CD4-positive, alpha-beta T cell (primary cell): ENCODE results near the gene POLR3C. TPM values are rescaled to one million over a fixed set of nuclear protein-coding genes. Genes with fewer than 3 reads are reported as not detected.
A peak's percentile ranks its signal among the peaks of the same experiment; 100 is the strongest.

Experiments used
- ATAC-seq: fragments of 200-7000 bp; cut with Tn5 transposase; one replicate; pipeline ENCODE4 v1.10.0; 2022; ENCODE audit warnings: mild to moderate bottlenecking; ENCODE audit not compliant: poor library complexity
- CTCF ChIA-PET: fragments of 350-600 bp; sonication (Branson Sonifier 250); formaldehyde crosslinking; loops from one replicate; lab custom pipeline; 2021; ENCODE audit warnings: antibody characterized with exemption, inconsistent platforms; lab: Charles Lee
- POLR2A ChIA-PET: fragments of 350-600 bp; sonication (Branson Sonifier 250); formaldehyde crosslinking; loops from one replicate; lab custom pipeline; 2021; ENCODE audit warnings: antibody characterized with exemption, inconsistent platforms; lab: Charles Lee
- DNase-seq, 14 experiments: peaks; one replicate each; pipeline ENCODE4 v3.0.0-alpha.2; 2013 to 2020; ENCODE audit warnings: mixed read lengths in 2 of 14
- H3K27ac ChIP-seq, 2 donors: one replicate each; pipeline versions ENCODE4 v1.5.1 to v1.7.0; 2013; ENCODE audit warnings: low read length in 2 of 2, low read depth in 1 of 2, mild to moderate bottlenecking in 1 of 2
- H3K27me3 ChIP-seq, 2 experiments: 1 replicate in 1 of 2; 2 replicates in 1 of 2; pipeline versions ENCODE4 v1.6.1 to v1.7.0; 2013; ENCODE audit warnings: low read length in 2 of 2, control low read depth in 1 of 2, mild to moderate bottlenecking in 1 of 2, moderate library complexity in 1 of 2; ENCODE audit not compliant: insufficient read depth in 2 of 2, control insufficient read depth in 1 of 2
- H3K36me3 ChIP-seq: one replicate; pipeline ENCODE4 v1.6.1; 2013; ENCODE audit warnings: low read length, control low read depth; ENCODE audit not compliant: insufficient read depth
- H3K4me1 ChIP-seq: one replicate; pipeline ENCODE4 v1.6.1; 2013; ENCODE audit warnings: low read length, control low read depth; ENCODE audit not compliant: insufficient read depth
- H3K4me3 ChIP-seq: one replicate; pipeline ENCODE4 v1.5.1; 2013; ENCODE audit warnings: mild to moderate bottlenecking, low read length, moderate library complexity
- H3K9me3 ChIP-seq, 2 experiments: 1 replicate in 1 of 2; 2 replicates in 1 of 2; pipeline versions ENCODE4 v1.6.1 to v1.7.0; 2013; ENCODE audit warnings: low read length in 2 of 2, mild to moderate bottlenecking in 2 of 2, control low read depth in 1 of 2, moderate library complexity in 1 of 2; ENCODE audit not compliant: control insufficient read depth in 1 of 2, insufficient read depth in 1 of 2
- H3K27ac Mint-ChIP-seq: one replicate; pipeline ENCODE4 v1.8.0; 2020; ENCODE audit warnings: mixed read lengths
- H3K27me3 Mint-ChIP-seq: one replicate; pipeline ENCODE4 v1.8.0; 2021; ENCODE audit warnings: mixed read lengths
- H3K36me3 Mint-ChIP-seq: one replicate; pipeline ENCODE4 v1.8.0; 2021; ENCODE audit warnings: low read depth, mixed read lengths
- H3K4me1 Mint-ChIP-seq: one replicate; pipeline ENCODE4 v1.8.0; 2021; ENCODE audit warnings: low read depth, mixed read lengths
- H3K4me3 Mint-ChIP-seq: one replicate; pipeline ENCODE4 v1.8.0; 2020; ENCODE audit warnings: mild to moderate bottlenecking, mixed read lengths
- H3K9me3 Mint-ChIP-seq: one replicate; pipeline ENCODE4 v1.8.0; 2020; ENCODE audit warnings: mixed read lengths
- CTCF ChIP-seq: fragments of 200-600 bp; IDR thresholded peaks from one replicate; pipeline ENCODE4 v1.8.0; 2022; ENCODE audit warnings: antibody characterized with exemption, mild to moderate bottlenecking
- intact Hi-C, 2 experiments: fragments of 100-400 bp; cut with DNase I in 1 of 2; cut with micrococcal nuclease in 1 of 2; formaldehyde crosslinking; loops; one replicate each; pipeline versions ENCODE4 v1.15.1 to v1.9.0; 2023 to 2025; cut with DNase I, micrococcal nuclease
- polyA plus RNA-seq, 2 donors: library from polyadenylated mRNA; unstranded; fragments of 120-200 nt; gene quantifications; one replicate each; pipeline ENCODE4 v1.2.1, GENCODE V29; 2013
- total RNA-seq, 174 experiments: library from RNA in 2 of 174; stranded (reverse) in 2 of 174; gene quantifications; one replicate each; pipeline ENCODE4 v1.2.3 and lab custom pipeline; 2021 to 2026

POLR3C gene
- total RNA-seq (10 to 100 TPM; 18.6 to 19.9 TPM), total RNA-seq (lab: John Stamatoyannopoulos, UW) (32.0 to 116 (median 62.2) reads per million in 172 experiments)
- 23.4 TPM for polyA plus RNA-seq (2013, experiment 1 of 2)
- 27.0 TPM for polyA plus RNA-seq (2013, experiment 2 of 2)

- ATAC-seq (peak; percentile 96), DNase-seq (peak; percentile 75 to 95 (median 86))
- CTCF ChIA-PET, result interaction anchor here (3.3 kb wide), 1 partner anchor 22 kb away, joined by 27 read pairs; the partner anchor contains the start of gene NUDT17
- no peak for TF ChIP-seq CTCF
- POLR2A ChIA-PET, result interaction anchor here (0.7 to 4.0 kb wide), 18 partner anchors 9 to 399 kb away, joined by 3 to 37 read pairs (median 4); partner anchors contain the start of genes ANKRD34A, LIX1L, NBPF20 and NUDT17
- Mint-ChIP-seq H3K9me3 (no peaks in the 10 kb centered on the region), H3K36me3 (peaks cover 50% of the 10 kb centered on the region), H3K4me3 (peak within 1 kb of the TSS; percentile 96), H3K27me3 (no peaks in the 10 kb centered on the region), H3K27ac (peak within 1 kb of the TSS; percentile 91), H3K4me1 (peaks cover 29% of the 10 kb centered on the region)
- intact Hi-C loops, result no loop called here
- Histone ChIP-seq H3K9me3 (no peaks in the 10 kb centered on the region), H3K4me3 (peak within 1 kb of the TSS; percentile 74), H3K4me1 (peaks cover 12% of the 10 kb centered on the region), H3K27ac (peak within 1 kb of the TSS; percentile 78 to 81), H3K36me3 (peaks cover 29% of the 10 kb centered on the region), H3K27me3 (no peaks in the 10 kb centered on the region)
Observed at GRCh38 chr1:145823565-145824498, at the start of gene POLR3C, which contains the start of gene RNF115. Gene POLR3C (plus strand): TSS chr1:145824200. CDS start chr1:145825777, 1,577 bp downstream. Gene RNF115 (minus strand): TSS chr1:145824095. CDS start chr1:145823873, 222 bp downstream.

- TF ChIP-seq CTCF, result no peak
- ChIA-PET CTCF (no interaction called here), POLR2A (no interaction called here)
- Histone ChIP-seq H3K4me3 (no peak overlapping the region), H3K36me3 (peaks cover 3% of the 10 kb centered on the region), H3K27me3 (no peaks in the 10 kb centered on the region), H3K9me3 (no peaks in the 10 kb centered on the region), H3K27ac (no peak overlapping the region), H3K4me1 (no peaks in the 10 kb centered on the region)
- peaks cover 44% of the 10 kb centered on the region for H3K36me3 Mint-ChIP-seq
- intact Hi-C loops, result no loop called here
- H3K4me3 Mint-ChIP-seq, result no peak overlapping the region
- H3K9me3 Mint-ChIP-seq, result no peaks in the 10 kb centered on the region
- no peak for DNase-seq
- no peak overlapping the region for H3K27ac Mint-ChIP-seq
- no peak for ATAC-seq
- H3K27me3 Mint-ChIP-seq, result no peaks in the 10 kb centered on the region
- H3K4me1 Mint-ChIP-seq, result peaks cover 10% of the 10 kb centered on the region
Observed at GRCh38 chr1:145777357-145778145, 46.4 kb upstream of the POLR3C start.

- Mint-ChIP-seq H3K4me1 (peaks cover 10% of the 10 kb centered on the region), H3K36me3 (peaks cover 44% of the 10 kb centered on the region), H3K4me3 (no peak overlapping the region), H3K27me3 (no peaks in the 10 kb centered on the region), H3K27ac (no peak overlapping the region), H3K9me3 (no peaks in the 10 kb centered on the region)
- Histone ChIP-seq H3K4me1 (no peaks in the 10 kb centered on the region), H3K27ac (no peak overlapping the region), H3K9me3 (no peaks in the 10 kb centered on the region), H3K4me3 (no peak overlapping the region), H3K36me3 (peaks cover 3% of the 10 kb centered on the region), H3K27me3 (no peaks in the 10 kb centered on the region)
- ATAC-seq (no peak), DNase-seq (no peak)
- POLR2A ChIA-PET, result no interaction called here
- intact Hi-C loops, result no loop called here
- no peak for TF ChIP-seq CTCF
- CTCF ChIA-PET, result no interaction called here
Observed at GRCh38 chr1:145778146-145778540, 45.9 kb upstream of the POLR3C start.
